IPS-18a (cell line): ENCODE results near the gene CACNA1A.
"Not testable (repeated sequence)": the region's sequence is repeated elsewhere in the genome, so short reads cannot be mapped to it uniquely, and the experiment has no call there.

ENCODE experiments used
- H3K27ac ChIP-seq: one replicate; pipeline ENCODE4 v1.5.1; 2013; ENCODE audit warnings: low read length
- H3K27me3 ChIP-seq: one replicate; pipeline ENCODE4 v1.6.1; 2013; ENCODE audit warnings: mild to moderate bottlenecking, low read length; ENCODE audit not compliant: control insufficient read depth, insufficient read depth
- H3K36me3 ChIP-seq: one replicate; pipeline ENCODE4 v1.6.1; 2013; ENCODE audit warnings: low read depth, low read length; ENCODE audit not compliant: control insufficient read depth
- H3K4me1 ChIP-seq: one replicate; pipeline ENCODE4 v1.6.1; 2013; ENCODE audit warnings: low read depth, low read length; ENCODE audit not compliant: control insufficient read depth
- H3K4me3 ChIP-seq: one replicate; pipeline ENCODE4 v1.5.1; 2013; ENCODE audit warnings: low read length
- H3K9ac ChIP-seq: one replicate; pipeline ENCODE4 v1.6.1; 2013; ENCODE audit warnings: mild to moderate bottlenecking, low read length, moderate library complexity
- H3K9me3 ChIP-seq: one replicate; pipeline ENCODE4 v1.6.1; 2013; ENCODE audit warnings: low read depth, low read length; ENCODE audit not compliant: control insufficient read depth

Gene CACNA1A

DNA sequence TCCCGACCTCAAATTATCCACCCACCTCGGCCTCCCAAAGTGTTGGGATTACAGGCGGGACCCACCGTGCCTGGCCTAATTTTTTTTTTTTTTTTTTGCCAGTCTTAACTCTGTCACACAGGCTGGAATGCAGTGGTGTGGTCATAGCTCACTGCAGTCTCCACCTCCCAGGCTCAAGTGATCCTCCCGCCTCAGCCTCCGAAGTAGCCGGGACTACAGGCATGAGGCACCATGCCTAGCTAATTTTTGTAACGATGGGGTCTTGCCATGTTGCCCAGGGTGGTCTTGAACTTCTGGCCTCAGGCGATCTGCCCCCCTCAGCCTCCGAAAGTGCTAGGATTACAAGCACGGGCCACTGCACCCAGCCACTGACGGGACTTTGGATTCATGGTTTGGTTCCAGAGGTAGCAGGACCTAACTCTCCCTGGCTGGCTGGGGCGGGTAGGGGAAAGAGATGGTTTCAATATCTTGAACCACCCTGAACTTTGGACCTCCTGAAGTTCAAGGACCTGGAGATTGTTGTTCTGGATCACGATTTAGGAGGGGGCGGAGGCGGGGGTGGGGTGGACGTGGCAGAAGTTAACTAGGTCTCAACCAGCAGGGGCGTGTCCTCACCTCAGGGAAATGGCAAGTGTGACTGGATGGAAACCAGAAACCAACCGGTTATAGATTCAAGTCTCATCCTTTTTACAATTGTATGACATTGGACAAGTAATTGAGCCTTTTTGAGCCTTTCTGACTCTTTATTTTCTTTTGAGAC lies 315.3 kb downstream of the CACNA1A start:
- Histone ChIP-seq H3K9ac (no peak overlapping the region), H3K9me3 (no peaks in the 10 kb centered on the region), H3K36me3 (no peaks in the 10 kb centered on the region), H3K4me3 (no peak overlapping the region), H3K4me1 (no peaks in the 10 kb centered on the region), H3K27ac (no peak overlapping the region), H3K27me3 (no peaks in the 10 kb centered on the region)

DNA sequence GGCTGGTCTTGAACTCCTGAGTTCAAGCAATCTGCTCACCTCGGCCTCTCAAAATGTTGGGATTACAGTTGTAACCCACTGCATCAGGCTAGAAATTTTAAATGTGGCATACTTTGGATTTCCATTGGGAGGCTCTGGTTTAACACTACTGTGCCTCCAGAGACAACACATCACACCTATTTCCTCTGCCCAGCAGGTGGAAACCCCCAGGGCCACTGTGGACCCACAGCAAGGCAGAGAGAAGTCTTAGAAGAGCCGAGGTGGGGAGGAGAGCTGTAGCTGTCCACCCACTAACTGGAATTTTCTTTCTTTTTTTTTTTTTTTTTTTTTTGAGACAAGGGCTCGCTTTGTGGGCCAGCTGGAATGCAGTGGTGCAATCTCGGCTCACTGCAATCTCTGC lies 316.7 kb downstream of the CACNA1A start:
- Histone ChIP-seq H3K9ac (no peak overlapping the region), H3K36me3 (no peaks in the 10 kb centered on the region), H3K4me1 (no peaks in the 10 kb centered on the region), H3K27me3 (no peaks in the 10 kb centered on the region), H3K27ac (no peak overlapping the region), H3K9me3 (no peaks in the 10 kb centered on the region), H3K4me3 (no peak overlapping the region)

GRCh38 chr19:13187419-13187818 lies 318.9 kb downstream of the CACNA1A start:
- H3K27ac ChIP-seq, result no peak overlapping the region
- no peak overlapping the region for H3K9ac ChIP-seq
- H3K4me3 ChIP-seq, result no peak overlapping the region

GRCh38 chr19:13186688-13187087 lies 319.6 kb downstream of the CACNA1A start:
- H3K36me3 ChIP-seq, H3K9me3 ChIP-seq, H3K27me3 ChIP-seq, H3K4me3 ChIP-seq, H3K4me1 ChIP-seq, H3K9ac ChIP-seq, H3K27ac ChIP-seq: not testable (repeated sequence)

More at GRCh38 chr19:13187419-13187818, 318.9 kb downstream of the CACNA1A start:
- Histone ChIP-seq H3K36me3 (no peaks in the 10 kb centered on the region), H3K4me1 (no peaks in the 10 kb centered on the region), H3K9me3 (no peaks in the 10 kb centered on the region), H3K27me3 (no peaks in the 10 kb centered on the region)

GRCh38 chr19:13185763-13186657 lies 320.3 kb downstream of the CACNA1A start:
- not testable (repeated sequence) for H3K4me1 ChIP-seq, H3K9ac ChIP-seq, H3K27ac ChIP-seq, H3K36me3 ChIP-seq, H3K9me3 ChIP-seq, H3K4me3 ChIP-seq, H3K27me3 ChIP-seq

DNA sequence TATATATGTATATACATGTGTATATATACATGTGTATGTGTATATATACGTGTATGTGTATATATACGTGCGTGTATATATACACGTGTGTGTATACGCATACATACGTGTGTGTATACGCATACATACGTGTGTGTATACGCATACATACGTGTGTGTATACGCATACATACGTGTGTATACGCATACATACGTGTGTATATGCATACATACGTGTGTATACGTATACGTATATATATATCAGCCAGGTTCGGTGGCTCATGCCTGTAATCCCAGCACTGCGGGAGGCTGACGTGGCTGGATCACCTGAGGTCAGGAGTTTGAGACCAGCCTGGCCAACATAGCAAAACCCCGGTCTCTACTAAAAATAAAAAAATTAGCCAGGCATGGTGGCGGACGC lies 321.4 kb downstream of the CACNA1A start:
- H3K27ac ChIP-seq, H3K27me3 ChIP-seq, H3K9me3 ChIP-seq: not testable (repeated sequence)

DNA sequence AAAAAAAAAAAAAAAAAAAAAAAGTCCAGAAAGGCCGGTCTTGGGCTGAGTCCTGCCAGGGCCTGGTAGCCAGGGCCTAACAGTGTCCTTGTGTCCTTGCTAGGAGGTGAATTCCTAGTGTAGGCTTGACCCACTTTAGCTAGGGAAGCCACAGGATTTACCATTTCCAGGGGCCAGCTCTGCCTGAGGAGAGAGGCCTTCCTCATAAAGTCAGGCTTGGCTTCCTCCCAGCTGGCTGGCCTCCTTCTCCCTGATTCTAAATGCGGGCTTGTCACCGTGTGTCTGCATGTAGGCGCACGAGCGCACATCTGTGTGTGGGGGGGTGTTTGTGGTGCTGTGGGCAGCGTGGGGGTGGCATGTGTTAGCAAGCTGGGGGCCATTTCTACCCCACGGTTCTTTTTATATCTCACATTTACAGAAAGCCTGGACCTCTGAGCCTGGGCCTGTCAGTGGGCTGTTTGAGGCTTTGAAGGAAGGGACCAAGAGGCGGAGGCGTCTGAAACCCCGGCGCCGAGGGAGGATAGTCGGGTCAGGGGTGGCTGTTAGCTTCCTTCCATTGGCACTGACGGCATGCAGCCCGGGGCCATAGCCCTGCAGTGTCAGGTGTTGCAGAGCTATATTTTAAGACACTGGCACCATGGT lies 324.4 kb downstream of the CACNA1A start:
- Histone ChIP-seq H3K9ac (no peak overlapping the region), H3K4me3 (no peak overlapping the region), H3K4me1 (no peaks in the 10 kb centered on the region), H3K36me3 (no peaks in the 10 kb centered on the region), H3K9me3 (no peaks in the 10 kb centered on the region), H3K27ac (no peak overlapping the region), H3K27me3 (no peaks in the 10 kb centered on the region)

More for the DNA sequence above, 321.4 kb downstream of the CACNA1A start:
- H3K4me3 ChIP-seq, H3K36me3 ChIP-seq, H3K9ac ChIP-seq, H3K4me1 ChIP-seq: not testable (repeated sequence)

GRCh38 chr19:13178291-13178690 lies 328.0 kb downstream of the CACNA1A start:
- not testable (repeated sequence) for H3K4me1 ChIP-seq, H3K4me3 ChIP-seq, H3K36me3 ChIP-seq, H3K9me3 ChIP-seq, H3K27ac ChIP-seq, H3K9ac ChIP-seq, H3K27me3 ChIP-seq

DNA sequence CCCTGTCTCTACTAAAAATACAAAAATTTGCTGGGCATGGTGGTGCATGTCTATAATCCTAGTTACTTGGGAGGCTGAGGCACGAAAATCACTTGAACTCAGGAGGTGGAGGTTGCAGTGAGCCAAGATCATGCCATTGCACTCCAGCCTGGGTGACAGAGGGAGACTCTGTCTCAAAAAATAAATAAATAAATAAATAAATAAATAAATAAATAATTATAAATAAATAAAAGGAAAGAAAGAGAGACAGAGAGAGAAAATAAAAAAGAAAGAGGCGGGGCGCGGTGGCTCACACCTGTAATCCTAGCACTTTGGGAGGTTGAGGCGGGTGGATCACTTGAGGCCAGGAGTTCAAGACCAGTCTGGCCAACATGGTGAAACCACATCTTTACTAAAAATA lies 328.7 kb downstream of the CACNA1A start:
- H3K27me3 ChIP-seq, H3K4me1 ChIP-seq, H3K9me3 ChIP-seq, H3K4me3 ChIP-seq, H3K36me3 ChIP-seq, H3K27ac ChIP-seq, H3K9ac ChIP-seq: not testable (repeated sequence)

DNA sequence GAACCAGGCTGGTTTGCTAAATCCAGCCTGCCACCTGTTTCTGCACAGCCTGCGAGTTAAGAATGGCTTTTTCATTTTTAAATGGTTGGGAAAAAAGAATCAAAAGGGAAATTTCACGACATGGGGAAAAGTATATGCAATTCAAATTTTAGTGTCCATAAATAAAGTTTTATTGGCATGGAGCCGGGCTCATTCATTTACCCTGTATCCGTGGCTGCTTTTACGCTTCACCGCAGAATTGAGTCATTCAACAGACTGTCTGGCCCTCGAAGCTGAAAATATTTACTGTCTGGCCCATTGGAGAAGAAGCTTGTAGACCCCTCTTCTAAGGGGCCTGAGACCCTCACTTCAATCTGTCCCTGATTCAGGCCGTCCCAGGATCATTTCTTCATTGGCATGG lies 329.9 kb downstream of the CACNA1A start:
- Histone ChIP-seq H3K27me3 (no peaks in the 10 kb centered on the region), H3K36me3 (no peaks in the 10 kb centered on the region), H3K4me1 (no peaks in the 10 kb centered on the region), H3K9me3 (no peaks in the 10 kb centered on the region), H3K4me3 (no peak overlapping the region), H3K27ac (no peak overlapping the region), H3K9ac (no peak overlapping the region)

DNA sequence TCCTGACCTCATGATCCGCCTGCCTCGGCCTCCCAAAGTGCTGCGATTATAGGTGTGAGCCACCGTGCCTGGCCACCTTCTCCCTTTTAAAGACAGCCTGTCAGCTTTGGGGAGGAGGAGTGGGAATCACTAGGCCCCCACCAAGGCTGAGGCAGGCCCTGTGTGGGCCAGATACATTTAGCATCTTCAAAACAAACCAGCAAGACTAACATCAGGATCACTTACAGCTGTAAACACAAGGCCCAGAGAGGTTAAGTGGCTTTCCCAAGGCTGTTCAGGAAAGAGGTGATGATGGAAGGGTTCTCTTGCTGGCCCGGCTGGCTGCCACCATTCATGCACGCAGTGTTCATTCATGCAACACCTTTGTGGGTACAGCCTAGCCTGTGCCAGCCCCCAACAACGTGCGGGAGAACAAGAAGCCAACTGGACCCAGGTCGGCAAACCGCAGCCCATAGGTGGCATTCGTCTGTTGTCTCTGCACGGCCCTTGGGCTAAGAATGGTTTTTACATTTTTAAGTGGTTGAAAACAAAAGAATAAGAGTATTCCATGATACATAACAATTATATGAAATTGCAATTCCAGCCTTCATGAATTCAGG lies 333.0 kb downstream of the CACNA1A start:
- no peak overlapping the region for H3K27ac ChIP-seq
- no peaks in the 10 kb centered on the region for H3K36me3 ChIP-seq
- H3K4me3 ChIP-seq, result no peak overlapping the region
- H3K9me3 ChIP-seq, result no peaks in the 10 kb centered on the region
- no peaks in the 10 kb centered on the region for H3K4me1 ChIP-seq
- no peaks in the 10 kb centered on the region for H3K27me3 ChIP-seq
- H3K9ac ChIP-seq, result no peak overlapping the region
